IMR-90 (cell line): ENCODE results near the gene RNF212.

Source experiments
- BHLHE40 ChIP-seq: fragments of 150-350 bp; IDR thresholded peaks from 2 replicates; pipeline ENCODE4 v1.6.1; 2016; ENCODE audit warnings: mild to moderate bottlenecking, low read depth, low read length
- CEBPB ChIP-seq: IDR thresholded peaks from 2 replicates; pipeline ENCODE4 v1.6.1; 2012; ENCODE audit warnings: low read depth, low read length, improper control_type of control experiment
- FOS ChIP-seq: fragments of 150-350 bp; IDR thresholded peaks from 2 replicates; pipeline ENCODE4 v1.6.1; 2016; ENCODE audit warnings: low read depth, low read length
- MAFK ChIP-seq: IDR thresholded peaks from 2 replicates; pipeline ENCODE4 v1.6.1; 2012; ENCODE audit warnings: low read depth, low read length, improper control_type of control experiment
- POLR2A ChIP-seq: IDR thresholded peaks from 2 replicates; pipeline ENCODE4 v1.6.1; 2012; ENCODE audit warnings: mild to moderate bottlenecking, low read depth, low read length
- RAD21 ChIP-seq: IDR thresholded peaks from 2 replicates; pipeline ENCODE4 v1.6.1; 2012; ENCODE audit warnings: low read length, improper control_type of control experiment
- RFX5 ChIP-seq: IDR thresholded peaks from 2 replicates; pipeline ENCODE4 v1.8.0; 2012; ENCODE audit warnings: low read depth, mild to moderate bottlenecking, low read length, moderate library complexity
- SMC3 ChIP-seq: fragments of 150-350 bp; IDR thresholded peaks from 2 replicates; pipeline ENCODE4 v1.6.1; 2016; ENCODE audit warnings: low read depth, mild to moderate bottlenecking, antibody characterized with exemption, low read length, moderate library complexity
- TF ChIP-seq, protein P1 (sequence below): conservative IDR thresholded peaks from 2 replicates; pipeline ENCODE4 v1.5.1; 2012; ENCODE audit warnings: mild to moderate bottlenecking, low read depth, low read length, improper control_type of control experiment
- TF ChIP-seq, protein P2 (sequence below): fragments of 150-350 bp; IDR thresholded peaks from 2 replicates; pipeline ENCODE4 v1.6.1; 2016; ENCODE audit warnings: low read depth, mild to moderate bottlenecking, low read length, moderate library complexity, borderline replicate concordance

DNA sequence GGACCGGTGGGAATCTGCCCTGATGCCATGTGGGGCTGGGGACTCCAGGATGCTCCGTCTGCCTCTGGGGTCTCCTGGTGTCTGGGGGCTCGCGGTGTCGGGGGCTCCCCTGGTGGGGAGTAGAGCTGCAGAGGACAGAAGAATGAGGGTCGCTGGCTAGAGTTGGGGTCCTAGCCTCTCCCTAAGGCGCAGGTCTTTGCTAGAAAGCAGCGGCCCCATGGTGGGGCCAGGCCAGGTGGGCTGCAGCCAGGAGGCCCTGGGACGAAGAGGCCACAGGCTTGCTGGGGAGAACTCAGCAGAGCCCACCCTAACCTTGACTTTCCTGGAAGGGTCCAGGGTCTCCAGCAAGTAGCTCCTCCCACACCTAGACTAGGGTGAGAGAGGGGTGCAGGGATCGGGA is 80.5 kb downstream of the RNF212 start:
- TF ChIP-seq, protein P1, sequence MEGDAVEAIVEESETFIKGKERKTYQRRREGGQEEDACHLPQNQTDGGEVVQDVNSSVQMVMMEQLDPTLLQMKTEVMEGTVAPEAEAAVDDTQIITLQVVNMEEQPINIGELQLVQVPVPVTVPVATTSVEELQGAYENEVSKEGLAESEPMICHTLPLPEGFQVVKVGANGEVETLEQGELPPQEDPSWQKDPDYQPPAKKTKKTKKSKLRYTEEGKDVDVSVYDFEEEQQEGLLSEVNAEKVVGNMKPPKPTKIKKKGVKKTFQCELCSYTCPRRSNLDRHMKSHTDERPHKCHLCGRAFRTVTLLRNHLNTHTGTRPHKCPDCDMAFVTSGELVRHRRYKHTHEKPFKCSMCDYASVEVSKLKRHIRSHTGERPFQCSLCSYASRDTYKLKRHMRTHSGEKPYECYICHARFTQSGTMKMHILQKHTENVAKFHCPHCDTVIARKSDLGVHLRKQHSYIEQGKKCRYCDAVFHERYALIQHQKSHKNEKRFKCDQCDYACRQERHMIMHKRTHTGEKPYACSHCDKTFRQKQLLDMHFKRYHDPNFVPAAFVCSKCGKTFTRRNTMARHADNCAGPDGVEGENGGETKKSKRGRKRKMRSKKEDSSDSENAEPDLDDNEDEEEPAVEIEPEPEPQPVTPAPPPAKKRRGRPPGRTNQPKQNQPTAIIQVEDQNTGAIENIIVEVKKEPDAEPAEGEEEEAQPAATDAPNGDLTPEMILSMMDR: no peak
- TF ChIP-seq MAFK: no peak
- TF ChIP-seq RFX5: no peak
- no peak for TF ChIP-seq FOS
- TF ChIP-seq BHLHE40: no peak
- TF ChIP-seq, protein P2, sequence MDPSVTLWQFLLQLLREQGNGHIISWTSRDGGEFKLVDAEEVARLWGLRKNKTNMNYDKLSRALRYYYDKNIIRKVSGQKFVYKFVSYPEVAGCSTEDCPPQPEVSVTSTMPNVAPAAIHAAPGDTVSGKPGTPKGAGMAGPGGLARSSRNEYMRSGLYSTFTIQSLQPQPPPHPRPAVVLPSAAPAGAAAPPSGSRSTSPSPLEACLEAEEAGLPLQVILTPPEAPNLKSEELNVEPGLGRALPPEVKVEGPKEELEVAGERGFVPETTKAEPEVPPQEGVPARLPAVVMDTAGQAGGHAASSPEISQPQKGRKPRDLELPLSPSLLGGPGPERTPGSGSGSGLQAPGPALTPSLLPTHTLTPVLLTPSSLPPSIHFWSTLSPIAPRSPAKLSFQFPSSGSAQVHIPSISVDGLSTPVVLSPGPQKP: no peak
- no peak for TF ChIP-seq POLR2A
- no peak for TF ChIP-seq RAD21
- no peak for TF ChIP-seq CEBPB
- TF ChIP-seq SMC3: no peak
